ENCODE results near the gene RIPOR2. TPM values are rescaled to one million over a fixed set of nuclear protein-coding genes. Genes with fewer than 3 reads are reported as not detected.
A peak's percentile ranks its signal among the peaks of the same experiment; 100 is the strongest.

Gene RIPOR2
- total and polyA plus RNA-seq, 2 experiments from 2014 or later: 9.5 to 22.5 TPM

GRCh38 chr6:24887545-24888140 lies 48.1 kb downstream of the RIPOR2 start:
- Histone ChIP-seq H3K9me2 (ENCODE audit: insufficient read depth) (no peaks in the 10 kb centered on the region), H2AFZ (no peak overlapping the region), H3F3A (replicated peaks; ENCODE audit: low read depth) (no peaks in the 10 kb centered on the region), H4K20me1 (replicated peaks; ENCODE audit: insufficient read depth) (no peaks in the 10 kb centered on the region), H3K27ac (ENCODE audit: low read depth) (no peak overlapping the region), H3K4me3 (no peak overlapping the region), H3K4me2 (peak overlapping the region; percentile 32), H3K4me1 (ENCODE audit: insufficient read depth) (peaks cover 26% of the 10 kb centered on the region), H3K27me3 (ENCODE audit: insufficient read depth) (no peaks in the 10 kb centered on the region), H3K79me2 (replicated peaks; ENCODE audit: insufficient read depth) (no peaks in the 10 kb centered on the region), H3K36me3 (ENCODE audit: insufficient read depth) (no peaks in the 10 kb centered on the region)
- H3K4me1 Mint-ChIP-seq: peaks cover 27% of the 10 kb centered on the region
- peaks cover 5% of the 10 kb centered on the region for H3K27me3 Mint-ChIP-seq (ENCODE audit: insufficient read depth, low read depth, poor library complexity)
- no peak overlapping the region for H3K27ac Mint-ChIP-seq
- ATAC-seq (no peak), DNase-seq (ENCODE audit: low spot score) (no peak)
- H3K36me3 Mint-ChIP-seq (ENCODE audit: low read depth): no peaks in the 10 kb centered on the region
- no peak overlapping the region for H3K4me3 Mint-ChIP-seq
- H3K9me3 Mint-ChIP-seq: no peaks in the 10 kb centered on the region
- no peak for TF ChIP-seq CTCF (conservative IDR thresholded peaks at IDR 0.05; ENCODE audit: low read depth in 2 of 2)
- TF ChIP-seq, protein P1, sequence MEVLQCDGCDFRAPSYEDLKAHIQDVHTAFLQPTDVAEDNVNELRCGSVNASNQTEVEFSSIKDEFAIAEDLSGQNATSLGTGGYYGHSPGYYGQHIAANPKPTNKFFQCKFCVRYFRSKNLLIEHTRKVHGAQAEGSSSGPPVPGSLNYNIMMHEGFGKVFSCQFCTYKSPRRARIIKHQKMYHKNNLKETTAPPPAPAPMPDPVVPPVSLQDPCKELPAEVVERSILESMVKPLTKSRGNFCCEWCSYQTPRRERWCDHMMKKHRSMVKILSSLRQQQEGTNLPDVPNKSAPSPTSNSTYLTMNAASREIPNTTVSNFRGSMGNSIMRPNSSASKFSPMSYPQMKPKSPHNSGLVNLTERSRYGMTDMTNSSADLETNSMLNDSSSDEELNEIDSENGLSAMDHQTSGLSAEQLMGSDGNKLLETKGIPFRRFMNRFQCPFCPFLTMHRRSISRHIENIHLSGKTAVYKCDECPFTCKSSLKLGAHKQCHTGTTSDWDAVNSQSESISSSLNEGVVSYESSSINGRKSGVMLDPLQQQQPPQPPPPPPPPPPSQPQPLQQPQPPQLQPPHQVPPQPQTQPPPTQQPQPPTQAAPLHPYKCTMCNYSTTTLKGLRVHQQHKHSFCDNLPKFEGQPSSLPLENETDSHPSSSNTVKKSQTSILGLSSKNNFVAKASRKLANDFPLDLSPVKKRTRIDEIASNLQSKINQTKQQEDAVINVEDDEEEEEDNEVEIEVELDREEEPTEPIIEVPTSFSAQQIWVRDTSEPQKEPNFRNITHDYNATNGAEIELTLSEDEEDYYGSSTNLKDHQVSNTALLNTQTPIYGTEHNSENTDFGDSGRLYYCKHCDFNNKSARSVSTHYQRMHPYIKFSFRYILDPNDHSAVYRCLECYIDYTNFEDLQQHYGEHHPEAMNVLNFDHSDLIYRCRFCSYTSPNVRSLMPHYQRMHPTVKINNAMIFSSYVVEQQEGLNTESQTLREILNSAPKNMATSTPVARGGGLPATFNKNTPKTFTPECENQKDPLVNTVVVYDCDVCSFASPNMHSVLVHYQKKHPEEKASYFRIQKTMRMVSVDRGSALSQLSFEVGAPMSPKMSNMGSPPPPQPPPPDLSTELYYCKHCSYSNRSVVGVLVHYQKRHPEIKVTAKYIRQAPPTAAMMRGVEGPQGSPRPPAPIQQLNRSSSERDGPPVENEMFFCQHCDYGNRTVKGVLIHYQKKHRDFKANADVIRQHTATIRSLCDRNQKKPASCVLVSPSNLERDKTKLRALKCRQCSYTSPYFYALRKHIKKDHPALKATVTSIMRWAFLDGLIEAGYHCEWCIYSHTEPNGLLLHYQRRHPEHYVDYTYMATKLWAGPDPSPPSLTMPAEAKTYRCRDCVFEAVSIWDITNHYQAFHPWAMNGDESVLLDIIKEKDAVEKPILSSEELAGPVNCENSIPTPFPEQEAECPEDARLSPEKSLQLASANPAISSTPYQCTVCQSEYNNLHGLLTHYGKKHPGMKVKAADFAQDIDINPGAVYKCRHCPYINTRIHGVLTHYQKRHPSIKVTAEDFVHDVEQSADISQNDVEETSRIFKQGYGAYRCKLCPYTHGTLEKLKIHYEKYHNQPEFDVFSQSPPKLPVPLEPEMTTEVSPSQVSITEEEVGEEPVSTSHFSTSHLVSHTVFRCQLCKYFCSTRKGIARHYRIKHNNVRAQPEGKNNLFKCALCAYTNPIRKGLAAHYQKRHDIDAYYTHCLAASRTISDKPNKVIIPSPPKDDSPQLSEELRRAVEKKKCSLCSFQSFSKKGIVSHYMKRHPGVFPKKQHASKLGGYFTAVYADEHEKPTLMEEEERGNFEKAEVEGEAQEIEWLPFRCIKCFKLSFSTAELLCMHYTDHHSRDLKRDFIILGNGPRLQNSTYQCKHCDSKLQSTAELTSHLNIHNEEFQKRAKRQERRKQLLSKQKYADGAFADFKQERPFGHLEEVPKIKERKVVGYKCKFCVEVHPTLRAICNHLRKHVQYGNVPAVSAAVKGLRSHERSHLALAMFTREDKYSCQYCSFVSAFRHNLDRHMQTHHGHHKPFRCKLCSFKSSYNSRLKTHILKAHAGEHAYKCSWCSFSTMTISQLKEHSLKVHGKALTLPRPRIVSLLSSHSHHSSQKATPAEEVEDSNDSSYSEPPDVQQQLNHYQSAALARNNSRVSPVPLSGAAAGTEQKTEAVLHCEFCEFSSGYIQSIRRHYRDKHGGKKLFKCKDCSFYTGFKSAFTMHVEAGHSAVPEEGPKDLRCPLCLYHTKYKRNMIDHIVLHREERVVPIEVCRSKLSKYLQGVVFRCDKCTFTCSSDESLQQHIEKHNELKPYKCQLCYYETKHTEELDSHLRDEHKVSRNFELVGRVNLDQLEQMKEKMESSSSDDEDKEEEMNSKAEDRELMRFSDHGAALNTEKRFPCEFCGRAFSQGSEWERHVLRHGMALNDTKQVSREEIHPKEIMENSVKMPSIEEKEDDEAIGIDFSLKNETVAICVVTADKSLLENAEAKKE (CRISPR knock-in tag; IDR thresholded peaks at IDR 0.05): no peak
- no peak for TF ChIP-seq ETS1 (IDR thresholded peaks at IDR 0.05)
- no peak for TF ChIP-seq EZH2 (IDR thresholded peaks at IDR 0.05; ENCODE audit: low read depth, unreplicated experiment)
- TF ChIP-seq NANOG (IDR thresholded peaks at IDR 0.05; ENCODE audit: borderline replicate concordance): no peak
- TF ChIP-seq ZNF331 (CRISPR knock-in tag; IDR thresholded peaks at IDR 0.05; ENCODE audit: low read depth): no peak
- TF ChIP-seq ZNF114 (CRISPR knock-in tag; IDR thresholded peaks at IDR 0.05): no peak
- TF ChIP-seq CREB1 (CRISPR knock-in tag; IDR thresholded peaks at IDR 0.05; ENCODE audit: low read depth): no peak
- TF ChIP-seq REST (IDR thresholded peaks at IDR 0.05; ENCODE audit: unreplicated experiment): no peak
- no peak for TF ChIP-seq EZH2phosphoT487 (IDR thresholded peaks at IDR 0.05; ENCODE audit: unreplicated experiment)
- no peak for TF ChIP-seq POLR2AphosphoS5 (IDR thresholded peaks at IDR 0.05; ENCODE audit: low read depth)
- no peak for TF ChIP-seq STAT1 (IDR thresholded peaks at IDR 0.05; ENCODE audit: unreplicated experiment)
- TF ChIP-seq JUNB (IDR thresholded peaks at IDR 0.05; ENCODE audit: unreplicated experiment): no peak

Data from GM23338 (cell line).